Measurements from ENCODE around the gene DCLK2. TPM values are rescaled to one million over a fixed set of nuclear protein-coding genes. Genes with fewer than 3 reads are reported as not detected.

Gene DCLK2
- total and polyA plus RNA-seq, 2 of the 4 experiments (the other 2 are of a cell fraction): 11.3 to 15.5 TPM

- no peak overlapping the region for H2BK15ac ChIP-seq (ENCODE audit: low read depth, low read length)
- H3K36me3 ChIP-seq (ENCODE audit: control insufficient read depth, insufficient read depth, low read length): no peaks in the 10 kb centered on the region
- H2BK5ac ChIP-seq (ENCODE audit: low read depth, low read length, poor library complexity, severe bottlenecking): no peak overlapping the region
- CTCF ChIA-PET: interaction anchor here (1.6 kb wide), 1 partner anchor 9 kb away, joined by 4 read pairs; no protein-coding TSS in a partner anchor
- H3K79me1 ChIP-seq (ENCODE audit: low read depth in 1 of 2, low read length in 2 of 2): peaks cover 25 to 39% of the 10 kb centered on the region in 2 experiments
- H4K20me1 ChIP-seq (ENCODE audit: insufficient read depth, low read length): no peaks in the 10 kb centered on the region
- WGBS, 2 experiments (ENCODE audit: extremely low coverage in 2 of 2, insufficient read length in 1 of 2): no CpG with 5 or more reads among the region's 4 CpGs
- dilution Hi-C loops (cut with HindIII; ENCODE audit: low sequenced_read_pairs, unreplicated experiment) (no loop called here), intact Hi-C loops (cut with micrococcal nuclease) (no loop called here), in situ Hi-C loops (cut with MboI; ENCODE audit: low sequenced_read_pairs) (no loop called here)
- no peak overlapping the region for H4K91ac ChIP-seq (ENCODE audit: insufficient read depth, low read depth, low read length)
- no peak overlapping the region for H4K8ac ChIP-seq (ENCODE audit: low read depth in 2 of 2, low read length in 2 of 2)
- BruUV-seq (replicated peaks): no TSS peak
- H2AK9ac ChIP-seq (replicated peaks; ENCODE audit: low read depth, low read length, poor library complexity): no peak overlapping the region
- peaks cover 13% of the 10 kb centered on the region; the same call in 1 of the 2 replicates for H3K9me1 ChIP-seq (ENCODE audit: insufficient read depth, low read length)
- no peak overlapping the region for H3K18ac ChIP-seq (ENCODE audit: low read depth, low read length)
- H3K4me2 ChIP-seq (ENCODE audit: low read depth, low read length): no peak overlapping the region
- no peak overlapping the region for H2BK120ac ChIP-seq (ENCODE audit: low read depth, low read length)
- no peak; the same call in 1 of the 2 replicates for ATAC-seq (ENCODE audit: low read depth)
- H3K9me3 ChIP-seq (ENCODE audit: control insufficient read depth, insufficient read depth, low read length): no peaks in the 10 kb centered on the region
- no peak overlapping the region for H3K4ac ChIP-seq (ENCODE audit: low read depth, low read length)
- H3K14ac ChIP-seq (replicated peaks; ENCODE audit: low read depth, low read length): no peak overlapping the region
- no peak overlapping the region for H4K5ac ChIP-seq (ENCODE audit: low read depth, low read length)
- POLR2A ChIA-PET (ENCODE audit: unreplicated experiment): no interaction called here
- no peak overlapping the region for H2AFZ ChIP-seq (replicated peaks; ENCODE audit: low read length, poor library complexity)
- H3K27me3 ChIP-seq (ENCODE audit: control insufficient read depth, insufficient read depth, low read length): no peaks in the 10 kb centered on the region
- no peak overlapping the region for H3K23ac ChIP-seq (ENCODE audit: low read depth, low read length)
- H2BK20ac ChIP-seq (ENCODE audit: low read depth, low read length): no peak overlapping the region
- TF ChIP-seq FOS (IDR thresholded peaks at IDR 0.05; ENCODE audit: low read depth, low read length) (no peak), CTCF (conservative IDR thresholded peaks at IDR 0.05; ENCODE audit: low read depth, low read length) (no peak), RAD21 (IDR thresholded peaks at IDR 0.05; ENCODE audit: low read length) (no peak), BHLHE40 (IDR thresholded peaks at IDR 0.05; ENCODE audit: low read depth, low read length) (no peak), RFX5 (IDR thresholded peaks at IDR 0.05; ENCODE audit: low read depth, low read length) (no peak), NFE2L2 (IDR thresholded peaks at IDR 0.05; ENCODE audit: low read depth, low read length) (no peak)
- DNase-seq: peak; percentile 50
- no peak overlapping the region for H2AK5ac ChIP-seq (ENCODE audit: low read depth, low read length)
- H3K56ac ChIP-seq (ENCODE audit: extremely low read depth, insufficient read depth, low read length): no peak overlapping the region
- no peak overlapping the region for H3K27ac ChIP-seq (ENCODE audit: insufficient read depth, low read length)
- H3K4me1 ChIP-seq (ENCODE audit: control insufficient read depth, insufficient read depth, low read length): peaks cover 15% of the 10 kb centered on the region
- H3K4me3 ChIP-seq (ENCODE audit: insufficient read depth, low read depth, low read length): no peak overlapping the region
- H3K9ac ChIP-seq (ENCODE audit: low read depth, low read length): no peak overlapping the region
Observed at GRCh38 chr4:150178161-150178560, 99.9 kb downstream of the DCLK2 start.

All from IMR-90 (cell line).